HuH-7 (cell line): Measurements from ENCODE around the gene OR6C65.
"Not testable (repeated sequence)": the region's sequence is repeated elsewhere in the genome, so short reads cannot be mapped to it uniquely, and the experiment has no call there.

Experiments
- DNase-seq: peaks from one replicate; pipeline ENCODE4 v3.0.0; 2011; ENCODE audit warnings: low spot score

The OR6C65 gene

DNA sequence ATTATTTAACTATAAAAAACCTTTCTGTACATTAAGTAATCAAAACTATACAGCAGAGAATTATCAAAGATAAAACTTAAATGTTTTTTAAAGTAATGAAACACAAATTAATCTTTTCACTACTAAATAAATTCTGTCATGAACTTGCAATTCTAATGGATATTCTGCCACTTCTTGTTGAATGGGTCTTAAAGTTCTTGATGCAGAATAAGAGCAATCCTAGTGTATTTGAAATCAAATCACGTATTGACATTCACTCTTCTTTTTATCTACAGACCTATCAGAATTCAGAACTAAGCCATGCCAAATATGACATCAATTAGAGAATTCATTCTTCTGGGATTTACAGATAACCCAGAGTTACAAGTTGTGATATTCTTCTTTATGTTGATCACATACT lies at the start of gene OR6C65:
Gene OR6C65, plus strand, starts transcription at position 301 of the 400 bp plus-strand sequence. Its CDS starts 0 bp downstream, at position 301.
- no peak for DNase-seq

DNA sequence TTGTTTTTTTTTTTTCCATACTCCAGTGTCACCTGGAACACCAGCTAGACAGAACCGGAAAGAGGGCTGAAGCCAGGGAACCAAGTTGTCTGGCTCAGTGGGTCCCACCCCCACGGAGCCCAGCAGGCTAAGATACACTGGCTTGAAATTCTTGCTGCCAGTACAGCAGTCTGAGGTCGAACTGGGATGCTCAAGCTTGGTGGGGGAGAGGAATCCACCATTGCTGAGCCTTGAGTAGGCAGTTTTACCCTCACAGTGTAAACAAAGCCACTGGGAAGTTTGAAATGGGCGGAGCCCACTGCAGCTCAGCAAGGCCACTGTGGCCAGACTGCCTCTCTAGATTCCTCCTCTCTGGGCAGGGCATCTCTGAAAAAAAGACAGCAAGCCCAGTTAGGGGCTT lies 45.0 kb upstream of the OR6C65 start:
- not testable (repeated sequence) for DNase-seq

DNA sequence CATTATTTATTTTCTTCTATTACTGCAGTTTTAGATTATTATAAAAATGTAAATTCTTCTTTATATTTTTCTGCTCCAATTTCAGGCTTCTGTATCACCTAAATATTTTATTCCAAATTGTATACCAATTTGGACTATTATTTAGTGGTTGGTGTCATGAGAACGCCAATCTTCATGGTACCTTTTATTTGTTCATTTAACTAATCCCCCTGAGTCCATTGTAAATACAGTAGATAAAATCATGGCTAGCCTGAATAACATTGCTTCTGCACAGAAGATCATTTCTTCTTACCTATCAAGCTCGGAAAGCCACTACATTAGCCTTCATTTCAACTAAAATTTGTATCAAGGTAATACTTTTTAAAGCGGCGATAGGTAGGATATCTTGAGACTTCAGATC lies 37.7 kb upstream of the OR6C65 start, which contains the start of gene OR6C75:
Gene OR6C75, plus strand, starts transcription at position 301 of the 400 bp plus-strand sequence. CDS start 2,136 bp downstream, outside the sequence.
- no peak for DNase-seq

DNA sequence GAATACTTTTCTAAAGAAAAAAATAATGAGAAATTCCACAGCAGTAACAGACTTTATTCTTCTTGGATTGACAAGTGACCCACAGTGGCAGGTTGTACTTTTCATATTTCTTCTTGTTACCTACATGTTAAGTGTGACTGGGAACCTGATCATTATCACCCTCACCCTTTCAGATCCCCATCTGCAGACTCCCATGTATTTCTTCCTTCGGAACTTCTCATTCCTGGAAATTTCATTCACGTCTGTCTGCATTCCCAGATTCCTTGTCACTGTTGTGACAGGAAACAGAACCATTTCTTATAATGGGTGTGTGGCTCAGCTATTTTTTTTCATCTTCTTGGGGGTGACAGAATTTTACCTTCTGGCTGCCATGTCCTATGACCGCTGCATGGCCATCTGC lies 35.2 kb upstream of the OR6C65 start:
- no peak for DNase-seq

DNA sequence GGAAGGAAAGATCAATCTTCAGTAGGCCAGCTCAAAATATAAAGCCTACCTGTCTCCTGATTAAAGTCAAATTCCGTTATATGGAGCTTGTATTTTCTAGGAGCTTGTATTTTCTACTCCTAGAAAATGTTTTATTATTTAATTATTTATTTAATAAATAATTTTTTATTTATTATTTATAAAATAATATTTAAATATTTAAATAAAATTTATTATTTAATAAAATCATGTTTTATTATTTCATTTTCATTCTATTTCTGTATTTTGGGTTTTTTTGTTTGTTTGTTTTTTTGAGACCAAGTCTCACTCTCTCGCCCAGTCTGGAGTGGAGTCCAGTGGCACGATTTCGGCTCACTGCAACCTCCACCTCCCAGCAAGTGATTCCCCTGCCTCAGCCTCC lies 27.8 kb upstream of the OR6C65 start:
- no peak for DNase-seq

DNA sequence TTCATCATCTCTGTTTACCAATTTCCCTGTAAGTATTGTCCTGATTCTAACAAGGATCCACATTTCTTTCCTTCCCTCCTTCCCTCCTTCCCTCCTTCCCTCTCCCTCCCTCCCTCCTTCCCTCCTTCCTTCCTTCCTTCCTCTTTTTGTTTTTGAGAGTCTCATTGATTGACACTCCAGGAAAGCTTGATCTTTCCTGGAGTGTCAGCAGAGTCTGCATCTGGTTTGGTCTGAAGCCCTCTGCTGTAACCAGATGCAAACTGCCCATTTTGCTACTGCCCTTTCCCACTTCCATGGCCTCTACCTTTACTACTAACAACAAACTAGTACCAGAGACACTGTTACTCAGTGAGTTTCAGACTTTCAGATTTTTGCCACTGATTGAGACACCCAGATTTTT lies 14.4 kb upstream of the OR6C65 start:
- DNase-seq: no peak

DNA sequence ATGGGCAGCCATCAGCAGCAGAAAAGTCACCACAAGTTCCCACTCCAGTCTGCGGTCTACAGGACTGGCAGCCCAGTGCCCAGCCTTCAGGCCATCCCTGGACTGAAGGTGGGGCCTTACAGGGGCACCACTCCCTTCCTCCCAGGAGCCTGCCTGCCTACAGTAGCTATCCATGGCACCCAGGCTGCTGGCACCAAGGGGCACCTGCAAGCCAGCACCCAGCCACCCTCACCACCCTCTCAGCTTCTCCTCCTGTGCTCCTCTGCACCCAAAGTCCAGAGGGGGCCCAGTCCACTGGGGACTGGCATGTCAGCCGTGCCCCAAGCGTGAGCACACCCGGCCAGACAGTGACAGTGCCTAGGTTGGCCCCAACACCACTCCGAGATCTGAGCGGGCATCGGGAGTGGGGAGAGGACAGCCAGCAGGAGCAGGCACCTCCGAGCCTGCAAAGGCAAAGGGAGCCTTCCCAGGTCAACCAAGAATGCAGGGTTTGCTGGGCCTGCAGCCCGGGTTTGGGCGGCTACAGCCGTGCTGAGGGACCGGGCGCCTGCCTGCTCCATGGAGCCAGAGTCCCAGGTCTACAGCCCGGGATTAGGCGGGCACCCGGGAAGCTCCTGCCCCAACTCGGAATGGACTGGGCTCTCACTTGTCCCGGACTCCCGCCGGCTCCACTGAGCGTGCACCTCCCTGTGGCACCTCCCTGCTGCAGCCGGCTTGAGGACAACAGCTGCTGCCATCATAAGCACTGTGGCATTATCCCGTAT lies 8.1 kb upstream of the OR6C65 start:
- no peak for DNase-seq

DNA sequence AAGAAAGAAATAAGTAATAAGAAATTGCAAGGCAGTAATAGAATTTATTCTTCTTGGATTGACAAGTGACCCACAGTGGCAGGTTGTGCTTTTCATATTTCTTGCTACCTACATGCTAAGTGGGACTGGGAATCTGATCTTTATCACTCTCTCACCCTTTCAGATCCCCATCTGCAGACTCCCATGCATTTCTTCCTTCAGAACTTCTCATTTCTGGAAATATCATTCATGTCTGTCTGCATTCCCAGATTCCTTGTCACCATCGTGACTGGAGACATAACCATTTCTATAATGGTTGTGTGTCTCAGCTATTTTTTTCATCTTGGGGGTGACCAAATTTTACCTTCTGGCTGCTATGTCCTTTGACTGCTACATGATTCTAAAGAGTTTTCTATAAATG lies 4.0 kb upstream of the OR6C65 start:
- DNase-seq: no peak

DNA sequence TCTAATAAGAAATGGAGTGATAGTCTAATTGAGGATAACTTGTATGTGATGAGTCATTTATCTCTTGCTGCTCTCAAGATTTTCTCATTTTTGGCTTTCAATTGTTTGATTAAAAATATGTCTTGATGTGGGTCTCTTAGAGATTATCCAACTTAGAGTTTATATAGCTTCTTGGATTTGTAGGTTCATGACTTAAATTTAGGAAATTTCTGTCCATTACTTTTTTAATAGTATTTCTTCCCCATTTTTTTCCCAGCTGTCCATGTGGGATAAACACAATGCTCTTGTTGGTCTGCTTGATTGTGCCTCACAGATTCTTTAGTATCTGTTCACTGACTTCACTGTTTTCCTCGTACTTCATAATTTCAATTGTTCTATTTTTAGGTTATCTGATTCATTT lies 7.5 kb downstream of the OR6C65 start:
- no peak for DNase-seq

DNA sequence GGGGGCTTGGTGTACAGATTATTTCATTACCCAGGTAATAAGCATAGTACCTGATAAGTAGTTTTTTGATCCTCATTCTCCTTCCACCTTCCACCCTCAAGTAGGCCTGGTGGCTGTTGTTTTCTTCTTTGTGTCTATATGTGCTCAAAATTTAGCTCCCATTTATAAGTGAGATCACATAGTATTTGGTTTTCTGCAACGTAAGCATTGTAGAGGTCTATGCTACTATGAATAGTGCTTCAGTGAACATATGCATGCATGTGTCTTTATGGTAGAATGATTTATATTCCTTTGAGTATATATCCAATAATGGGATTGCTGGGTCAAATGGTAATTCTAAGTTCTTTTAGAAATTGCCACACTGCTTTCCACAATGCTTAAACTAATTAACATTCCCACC lies 8.8 kb downstream of the OR6C65 start:
- DNase-seq: not testable (repeated sequence)

DNA sequence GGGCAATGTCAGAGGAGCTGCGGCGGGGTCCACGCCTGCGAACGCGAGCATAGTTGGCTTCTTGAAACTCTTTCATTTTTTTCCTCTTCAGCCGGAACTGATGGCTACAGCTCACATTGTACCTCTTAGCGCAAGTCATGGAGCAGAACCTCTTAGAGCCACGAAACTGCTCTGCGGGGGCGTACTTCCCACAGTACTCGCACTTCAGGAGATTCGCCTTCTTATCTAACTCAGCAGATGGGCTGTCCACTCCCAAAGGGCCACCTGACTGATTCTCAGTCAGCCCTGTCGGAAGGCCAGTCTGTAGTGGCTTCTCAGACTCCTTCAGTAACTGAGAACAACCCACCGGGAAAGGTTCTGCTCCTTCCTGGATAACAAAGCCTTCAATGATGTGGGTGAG lies 11.8 kb downstream of the OR6C65 start:
- DNase-seq: not testable (repeated sequence)

DNA sequence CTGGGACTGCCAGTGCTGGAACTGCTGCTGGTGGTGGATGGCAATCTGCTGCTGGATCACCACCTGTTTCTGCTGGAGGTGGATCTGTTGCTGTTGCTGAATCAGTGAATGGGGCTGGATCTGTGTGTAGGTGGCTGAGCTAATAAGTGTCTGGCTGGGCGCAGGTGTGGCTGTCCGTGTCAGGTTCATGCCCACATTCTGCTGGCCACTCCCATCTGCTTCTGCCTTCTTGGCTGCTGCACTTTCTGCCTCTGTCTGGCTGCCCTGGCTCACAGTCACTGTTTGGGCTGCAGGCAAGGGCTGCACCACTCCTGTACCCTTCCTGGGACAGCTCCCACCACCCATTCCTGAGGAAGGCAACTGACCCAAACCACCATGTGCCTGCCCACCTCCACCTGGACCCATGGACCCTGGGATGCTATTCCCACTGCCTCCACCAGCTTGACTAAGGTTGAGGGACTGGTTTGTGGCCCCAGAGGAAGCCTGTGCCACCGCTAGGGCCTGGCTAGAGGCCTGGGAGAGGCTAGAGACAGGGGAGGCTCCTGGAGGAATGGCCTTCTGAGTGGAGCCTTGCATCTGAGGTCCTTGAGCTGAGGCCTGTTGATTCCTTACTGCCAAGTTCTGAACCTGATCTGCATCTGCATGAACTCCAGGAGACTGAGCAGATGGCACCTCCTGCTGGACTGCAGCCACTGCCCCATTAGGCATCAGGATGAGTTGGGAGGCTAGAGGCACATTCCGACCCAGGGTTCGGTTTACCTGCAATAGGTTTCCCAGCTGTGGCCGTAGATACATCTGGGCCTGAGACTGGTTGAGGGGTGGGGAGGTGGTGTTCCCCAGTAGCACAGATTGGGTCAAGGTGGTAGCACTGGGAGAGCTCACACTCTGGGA lies 13.4 kb downstream of the OR6C65 start:
- DNase-seq: not testable (repeated sequence)

DNA sequence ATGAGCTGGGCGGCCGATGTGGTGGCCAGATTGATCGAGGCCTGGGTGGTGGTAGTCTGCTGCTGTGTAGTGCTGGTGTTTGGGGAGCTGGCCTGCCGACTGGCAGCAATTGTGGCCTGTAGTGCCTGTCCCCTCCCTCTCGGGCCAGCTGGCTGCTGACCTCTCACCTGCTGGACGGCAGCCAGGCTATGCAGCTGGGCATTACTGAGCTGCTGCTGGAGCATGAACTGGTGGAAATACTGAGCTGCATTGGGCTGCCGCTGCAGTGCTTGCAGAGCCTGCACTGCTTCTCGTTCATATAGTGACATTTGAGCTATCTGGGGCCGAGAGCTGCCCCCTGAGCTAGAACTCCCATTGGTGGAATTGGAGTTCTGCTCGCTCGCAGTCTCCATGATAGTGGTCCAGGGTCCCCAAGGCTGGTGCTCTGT lies 14.1 kb downstream of the OR6C65 start:
- DNase-seq: not testable (repeated sequence)

DNA sequence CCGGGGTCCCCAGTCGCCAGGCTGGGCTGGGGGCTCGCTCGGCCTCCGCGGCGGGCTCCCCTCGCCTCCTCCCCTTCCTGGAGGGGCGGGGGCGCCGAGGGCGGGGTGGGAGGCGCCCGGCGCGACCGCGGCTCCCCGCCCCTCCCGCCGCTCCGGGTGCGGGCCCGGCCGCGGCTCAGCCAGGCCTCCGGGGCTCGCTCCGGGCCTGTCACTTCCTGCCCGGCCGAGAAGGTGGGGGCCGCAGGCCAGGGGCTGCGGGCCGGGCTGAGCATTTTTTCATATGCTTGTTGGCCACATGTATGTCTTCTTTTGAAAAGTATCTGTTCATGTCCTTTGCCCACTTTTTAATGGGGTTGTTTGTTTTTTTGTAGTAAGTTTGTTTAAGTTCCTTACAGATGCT lies 14.6 kb downstream of the OR6C65 start:
- DNase-seq: not testable (repeated sequence)

DNA sequence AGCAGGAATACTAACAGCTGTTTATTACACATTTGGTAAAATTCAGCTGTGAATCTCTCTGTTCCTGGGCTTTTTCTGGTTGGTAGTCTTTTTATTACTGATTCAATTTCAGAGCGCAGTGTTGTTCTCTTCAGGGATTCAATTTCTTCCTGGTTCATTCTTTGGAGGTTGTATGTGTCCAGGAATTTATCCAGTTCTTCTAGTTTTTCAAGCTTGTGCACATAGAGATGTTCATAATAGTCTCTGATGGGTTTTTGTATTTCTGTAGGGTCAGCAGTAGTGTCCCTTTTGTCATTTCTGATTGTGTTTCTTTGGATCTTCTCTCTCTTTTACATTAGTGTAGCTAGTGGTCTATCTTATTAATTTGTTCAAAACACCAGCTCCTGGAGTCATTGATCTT lies 16.6 kb downstream of the OR6C65 start:
- no peak for DNase-seq

DNA sequence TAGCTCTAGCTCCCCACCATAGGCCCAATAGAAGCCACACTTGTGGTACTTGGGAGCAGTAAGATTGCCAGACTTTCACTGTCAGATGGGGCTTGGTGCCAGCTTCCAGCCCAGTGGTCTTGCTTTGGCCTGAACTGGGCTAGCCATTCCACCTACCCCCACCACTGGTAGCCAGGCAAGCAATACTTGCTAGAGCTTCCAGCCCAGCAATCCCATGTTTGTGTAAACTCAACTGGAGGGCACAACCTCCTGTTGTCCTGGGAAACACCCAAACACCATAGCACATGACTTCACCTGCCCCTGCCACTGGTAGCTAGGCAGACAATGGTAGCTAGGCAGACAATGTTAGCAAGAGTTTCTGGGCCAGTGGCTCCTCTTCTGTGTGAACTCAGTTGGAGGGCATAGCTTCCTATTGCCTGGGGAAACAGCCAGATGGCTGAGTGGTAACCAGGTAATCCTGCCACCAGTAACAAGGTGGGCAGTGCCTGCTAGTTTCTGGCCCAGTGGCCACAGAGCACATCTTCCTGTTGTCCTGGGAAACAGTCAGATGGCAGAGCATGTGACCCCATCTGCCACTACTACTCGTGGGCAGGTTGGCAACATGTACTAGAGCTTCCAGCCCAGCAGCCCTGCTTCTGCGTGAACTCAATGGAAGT lies 20.1 kb downstream of the OR6C65 start:
- DNase-seq: no peak

DNA sequence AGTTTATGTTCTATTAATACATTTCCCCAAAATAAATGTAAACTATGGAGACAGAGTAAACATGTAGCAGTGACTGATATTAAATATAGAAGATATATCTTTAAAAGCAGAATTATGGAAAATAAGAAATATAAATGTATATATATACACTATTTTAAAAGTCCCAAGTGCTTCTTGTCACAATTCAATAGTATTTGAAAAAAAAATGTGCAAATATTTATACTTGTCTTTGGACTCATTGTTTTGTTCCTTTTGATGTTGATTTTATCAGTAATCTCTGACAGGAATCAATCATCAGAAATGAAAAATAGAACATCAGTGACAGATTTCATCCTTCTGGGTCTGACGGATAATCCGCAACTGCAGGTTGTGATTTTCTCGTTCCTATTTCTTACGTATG lies 25.6 kb downstream of the OR6C65 start, which contains the start of gene OR6C76:
Gene OR6C76, plus strand, starts transcription at position 301 of the 400 bp plus-strand sequence. Its CDS starts 0 bp downstream, at position 301.
- no peak for DNase-seq

DNA sequence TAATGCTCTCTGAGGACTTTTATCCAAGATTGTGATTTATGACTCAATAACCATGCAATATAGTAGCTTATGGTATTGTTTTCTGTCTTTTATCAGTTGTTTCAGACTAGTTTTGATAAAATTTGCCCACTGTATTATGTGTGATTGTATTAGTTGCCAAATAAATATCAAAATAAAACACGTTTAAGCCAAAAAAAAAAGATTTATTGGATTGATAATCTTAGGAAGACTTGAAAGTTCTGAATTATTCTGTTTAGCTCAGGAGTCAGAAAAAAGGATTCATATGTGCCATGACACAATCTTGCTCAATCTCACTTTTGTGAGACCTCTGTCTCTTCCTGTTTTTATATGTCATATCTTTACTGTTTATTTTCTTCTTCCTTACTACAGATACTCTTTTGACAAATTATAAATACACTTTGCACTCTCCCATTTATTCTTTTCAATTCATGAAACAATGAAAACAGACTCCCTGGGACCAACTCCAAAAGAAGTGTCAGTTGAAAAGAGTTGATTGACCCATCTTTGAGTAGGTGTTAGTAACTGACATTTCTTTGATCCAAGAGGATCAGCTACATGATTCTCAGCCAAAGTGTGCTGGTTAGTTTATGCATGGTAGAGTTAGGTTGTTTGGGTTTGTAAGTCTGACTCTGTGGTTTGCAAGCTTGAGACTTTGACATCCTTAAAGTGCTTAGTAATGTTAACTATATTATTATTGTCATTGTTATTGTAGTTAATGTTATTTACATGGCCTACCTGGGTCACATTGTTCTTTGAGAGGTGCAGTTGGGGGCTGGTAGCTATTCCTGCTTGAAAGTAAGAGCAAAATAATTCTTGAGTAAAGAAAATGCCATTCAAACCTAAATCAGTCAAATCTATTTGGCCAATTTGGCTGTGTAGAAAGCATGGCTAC lies 28.3 kb downstream of the OR6C65 start:
- DNase-seq: no peak

DNA sequence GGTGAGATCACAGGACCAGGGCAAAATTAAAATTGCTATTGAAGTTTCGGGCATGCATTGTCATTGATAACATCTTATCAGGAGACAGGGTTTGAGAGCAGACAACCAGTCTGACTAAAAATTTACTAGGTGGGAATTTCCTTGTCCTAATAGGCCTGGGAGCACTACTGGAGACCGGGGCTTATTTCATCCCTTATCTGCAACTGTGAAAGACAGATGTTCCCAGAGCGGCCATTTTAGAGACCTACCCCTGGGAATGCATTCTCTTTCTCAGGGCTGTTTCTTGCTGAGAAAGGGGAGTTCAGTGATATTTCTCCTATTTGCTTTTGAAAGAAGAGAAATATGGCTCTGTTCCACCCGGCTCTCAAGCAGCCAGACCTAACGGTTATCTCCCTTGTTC lies 40.9 kb downstream of the OR6C65 start:
- not testable (repeated sequence) for DNase-seq

DNA sequence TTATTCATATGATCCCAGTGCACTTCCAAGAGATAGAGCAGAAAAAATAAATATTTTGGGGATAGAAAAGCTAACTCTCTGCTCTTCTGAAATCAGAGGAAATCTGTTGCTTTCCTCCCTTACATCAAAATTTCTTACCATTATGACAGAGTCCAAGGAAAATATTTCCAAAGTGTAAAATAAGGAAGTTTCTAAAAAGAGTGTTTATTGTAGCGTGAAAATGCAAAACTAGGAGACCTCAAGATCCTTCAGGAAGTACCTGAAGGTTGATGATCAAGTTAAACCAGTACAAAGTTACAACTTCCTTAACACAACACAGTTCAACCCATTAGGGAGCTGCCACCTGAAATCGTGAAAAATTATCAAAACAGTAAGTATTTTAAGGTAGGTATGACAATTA lies 43.4 kb downstream of the OR6C65 start, which contains the start of gene OR6C2:
Gene OR6C2, plus strand, starts transcription at position 301 of the 400 bp plus-strand sequence. CDS start 8,138 bp downstream, outside the sequence.
- DNase-seq: no peak

DNA sequence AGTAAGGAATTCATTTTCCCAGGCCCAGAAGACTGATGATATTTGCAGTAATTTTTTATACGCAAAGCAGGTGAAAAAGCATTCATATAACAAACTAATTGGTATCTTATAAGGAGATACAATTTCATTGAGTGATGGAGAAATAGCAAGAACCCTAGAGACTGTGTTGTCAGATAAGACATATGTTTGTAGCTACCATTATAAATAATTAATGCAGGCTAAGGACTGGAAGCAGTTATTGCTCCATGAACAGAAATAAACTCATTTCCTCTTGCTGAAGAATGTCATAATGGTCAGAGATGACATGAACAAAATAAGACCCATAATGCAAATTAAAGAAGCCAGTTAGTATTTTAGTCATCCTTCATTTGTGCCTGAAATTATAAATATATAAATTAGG lies 45.0 kb downstream of the OR6C65 start:
- no peak for DNase-seq
